Loucy (cell line): ENCODE data around the gene TAGAP.

Experiments used
- CTCF ChIP-seq: fragments of 200-600 bp; sonication (generic); conservative IDR thresholded peaks from 2 replicates; pipeline ENCODE4 v1.5.1; 2014; ENCODE audit warnings: mild to moderate bottlenecking, antibody characterized with exemption, low read length
- EZH2phosphoT487 ChIP-seq: fragments of 200-600 bp; IDR thresholded peaks from 2 replicates; pipeline ENCODE4 v1.6.1; 2018; ENCODE audit warnings: antibody characterized with exemption, mild to moderate bottlenecking, moderate library complexity, borderline replicate concordance

- TF ChIP-seq CTCF (no peak), EZH2phosphoT487 (no peak)
These were observed 30.4 kb downstream of the TAGAP start for GRCh38 chr6:159014406-159014805.
